ENCODE measurements around the gene FXYD2. TPM values are rescaled to one million over a fixed set of nuclear protein-coding genes. Genes with fewer than 3 reads are reported as not detected.

Gene FXYD2
- total and polyA plus RNA-seq, 2 of the 4 experiments (the other 2 are of a cell fraction) = 0.09 TPM; not detected in 1

DNA sequence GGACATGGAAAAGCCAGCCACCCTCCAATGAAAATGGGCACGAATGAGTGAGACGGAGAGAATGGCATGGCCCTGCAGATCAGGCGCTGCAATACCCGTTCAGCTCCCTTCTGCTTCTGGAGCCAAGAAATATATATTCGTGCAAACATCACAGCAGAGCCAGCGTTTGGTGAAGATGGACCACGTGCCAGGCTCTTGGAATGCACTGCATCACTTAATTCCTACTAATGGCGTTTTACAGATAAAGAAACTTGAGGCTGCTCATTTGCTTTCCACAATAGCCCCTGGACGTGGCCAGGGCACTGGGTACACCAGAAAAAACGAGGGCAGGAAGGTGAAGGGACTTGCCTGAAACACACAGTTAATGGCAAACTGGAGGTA lies 1.6 kb upstream of the FXYD2 start:
- H4K20me1 ChIP-seq (ENCODE audit: insufficient read depth, low read length) = no peaks in the 10 kb centered on the region
- H2BK120ac ChIP-seq (ENCODE audit: low read depth, low read length) = no peak overlapping the region
- H3K4me3 ChIP-seq (ENCODE audit: insufficient read depth, low read depth, low read length) = no peak overlapping the region
- no peak overlapping the region for H3K18ac ChIP-seq (ENCODE audit: low read depth, low read length)
- dilution Hi-C loops (cut with HindIII; ENCODE audit: low sequenced_read_pairs, unreplicated experiment) (no loop called here), intact Hi-C loops (cut with micrococcal nuclease) (no loop called here), in situ Hi-C loops (cut with MboI; ENCODE audit: low sequenced_read_pairs) (no loop called here)
- ChIA-PET POLR2A (ENCODE audit: unreplicated experiment) (no interaction called here), CTCF (no interaction called here)
- no peaks in the 10 kb centered on the region for H3K79me1 ChIP-seq (ENCODE audit: low read depth in 1 of 2, low read length in 2 of 2)
- H3K9ac ChIP-seq (ENCODE audit: low read depth, low read length) = no peak overlapping the region
- H4K91ac ChIP-seq (ENCODE audit: insufficient read depth, low read depth, low read length) = no peak overlapping the region
- H3K4ac ChIP-seq (ENCODE audit: low read depth, low read length) = no peak overlapping the region
- no peak overlapping the region for H3K4me2 ChIP-seq (ENCODE audit: low read depth, low read length)
- H2BK5ac ChIP-seq (ENCODE audit: low read depth, low read length, poor library complexity, severe bottlenecking) = no peak overlapping the region
- TF ChIP-seq, protein P1, sequence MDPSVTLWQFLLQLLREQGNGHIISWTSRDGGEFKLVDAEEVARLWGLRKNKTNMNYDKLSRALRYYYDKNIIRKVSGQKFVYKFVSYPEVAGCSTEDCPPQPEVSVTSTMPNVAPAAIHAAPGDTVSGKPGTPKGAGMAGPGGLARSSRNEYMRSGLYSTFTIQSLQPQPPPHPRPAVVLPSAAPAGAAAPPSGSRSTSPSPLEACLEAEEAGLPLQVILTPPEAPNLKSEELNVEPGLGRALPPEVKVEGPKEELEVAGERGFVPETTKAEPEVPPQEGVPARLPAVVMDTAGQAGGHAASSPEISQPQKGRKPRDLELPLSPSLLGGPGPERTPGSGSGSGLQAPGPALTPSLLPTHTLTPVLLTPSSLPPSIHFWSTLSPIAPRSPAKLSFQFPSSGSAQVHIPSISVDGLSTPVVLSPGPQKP (IDR thresholded peaks at IDR 0.05; ENCODE audit: borderline replicate concordance, low read depth, low read length) = no peak
- no peak for TF ChIP-seq BHLHE40 (IDR thresholded peaks at IDR 0.05; ENCODE audit: low read depth, low read length)
- TF ChIP-seq, protein P2, sequence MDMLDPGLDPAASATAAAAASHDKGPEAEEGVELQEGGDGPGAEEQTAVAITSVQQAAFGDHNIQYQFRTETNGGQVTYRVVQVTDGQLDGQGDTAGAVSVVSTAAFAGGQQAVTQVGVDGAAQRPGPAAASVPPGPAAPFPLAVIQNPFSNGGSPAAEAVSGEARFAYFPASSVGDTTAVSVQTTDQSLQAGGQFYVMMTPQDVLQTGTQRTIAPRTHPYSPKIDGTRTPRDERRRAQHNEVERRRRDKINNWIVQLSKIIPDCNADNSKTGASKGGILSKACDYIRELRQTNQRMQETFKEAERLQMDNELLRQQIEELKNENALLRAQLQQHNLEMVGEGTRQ (IDR thresholded peaks at IDR 0.05; ENCODE audit: low read depth, low read length) = no peak
- no peak for TF ChIP-seq MAFK (IDR thresholded peaks at IDR 0.05; ENCODE audit: low read depth, low read length)
- TF ChIP-seq FOS (IDR thresholded peaks at IDR 0.05; ENCODE audit: low read depth, low read length) = no peak
- TF ChIP-seq RAD21 (IDR thresholded peaks at IDR 0.05; ENCODE audit: low read length) = no peak
- no peak for TF ChIP-seq RCOR1 (IDR thresholded peaks at IDR 0.05; ENCODE audit: insufficient replicate concordance, low read length)
- TF ChIP-seq RFX5 (IDR thresholded peaks at IDR 0.05; ENCODE audit: low read depth, low read length) = no peak
- no peak for TF ChIP-seq MXI1 (IDR thresholded peaks at IDR 0.05; ENCODE audit: borderline replicate concordance, low read depth, low read length)
- TF ChIP-seq CEBPB (IDR thresholded peaks at IDR 0.05; ENCODE audit: low read depth, low read length) = no peak
- TF ChIP-seq NFE2L2 (IDR thresholded peaks at IDR 0.05; ENCODE audit: low read depth, low read length) = no peak
- TF ChIP-seq, protein P3, sequence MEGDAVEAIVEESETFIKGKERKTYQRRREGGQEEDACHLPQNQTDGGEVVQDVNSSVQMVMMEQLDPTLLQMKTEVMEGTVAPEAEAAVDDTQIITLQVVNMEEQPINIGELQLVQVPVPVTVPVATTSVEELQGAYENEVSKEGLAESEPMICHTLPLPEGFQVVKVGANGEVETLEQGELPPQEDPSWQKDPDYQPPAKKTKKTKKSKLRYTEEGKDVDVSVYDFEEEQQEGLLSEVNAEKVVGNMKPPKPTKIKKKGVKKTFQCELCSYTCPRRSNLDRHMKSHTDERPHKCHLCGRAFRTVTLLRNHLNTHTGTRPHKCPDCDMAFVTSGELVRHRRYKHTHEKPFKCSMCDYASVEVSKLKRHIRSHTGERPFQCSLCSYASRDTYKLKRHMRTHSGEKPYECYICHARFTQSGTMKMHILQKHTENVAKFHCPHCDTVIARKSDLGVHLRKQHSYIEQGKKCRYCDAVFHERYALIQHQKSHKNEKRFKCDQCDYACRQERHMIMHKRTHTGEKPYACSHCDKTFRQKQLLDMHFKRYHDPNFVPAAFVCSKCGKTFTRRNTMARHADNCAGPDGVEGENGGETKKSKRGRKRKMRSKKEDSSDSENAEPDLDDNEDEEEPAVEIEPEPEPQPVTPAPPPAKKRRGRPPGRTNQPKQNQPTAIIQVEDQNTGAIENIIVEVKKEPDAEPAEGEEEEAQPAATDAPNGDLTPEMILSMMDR (conservative IDR thresholded peaks at IDR 0.05; ENCODE audit: low read depth, low read length) = no peak
- no peak for TF ChIP-seq CHD1 (IDR thresholded peaks at IDR 0.05; ENCODE audit: low read depth, low read length)
- no peak for TF ChIP-seq MAZ (IDR thresholded peaks at IDR 0.05; ENCODE audit: borderline replicate concordance, low read depth, low read length)
- TF ChIP-seq POLR2A (IDR thresholded peaks at IDR 0.05; ENCODE audit: low read depth, low read length) = no peak
- TF ChIP-seq SMC3 (IDR thresholded peaks at IDR 0.05; ENCODE audit: low read depth, low read length) = no peak
- H2AFZ ChIP-seq (replicated peaks; ENCODE audit: low read length, poor library complexity) = no peak overlapping the region
- no peak overlapping the region for H4K5ac ChIP-seq (ENCODE audit: low read depth, low read length)
- H3K14ac ChIP-seq (replicated peaks; ENCODE audit: low read depth, low read length) = no peak overlapping the region
- peaks cover 10% of the 10 kb centered on the region; the same call in 1 of the 2 replicates for H3K4me1 ChIP-seq (ENCODE audit: control insufficient read depth, insufficient read depth, low read length)
- no peaks in the 10 kb centered on the region for H3K36me3 ChIP-seq (ENCODE audit: control insufficient read depth, insufficient read depth, low read length)
- H4K8ac ChIP-seq (ENCODE audit: low read depth in 2 of 2, low read length in 2 of 2) = no peak overlapping the region
- WGBS, 2 experiments (ENCODE audit: extremely low coverage in 2 of 2, insufficient read length in 1 of 2) = 33% methylated on average over 6 of the region's 10 CpGs; no CpG with 5 or more reads in 1 of the 2 experiments
- no peak overlapping the region for H2AK5ac ChIP-seq (ENCODE audit: low read depth, low read length)
- H3K9me1 ChIP-seq (ENCODE audit: insufficient read depth, low read length) = no peaks in the 10 kb centered on the region
- no peak overlapping the region for H2BK15ac ChIP-seq (ENCODE audit: low read depth, low read length)
- ATAC-seq (ENCODE audit: low read depth) (no peak), DNase-seq (no peak)
- H3K9me3 ChIP-seq (ENCODE audit: control insufficient read depth, insufficient read depth, low read length) = no peaks in the 10 kb centered on the region
- no peak overlapping the region for H3K56ac ChIP-seq (ENCODE audit: extremely low read depth, insufficient read depth, low read length)
- H2AK9ac ChIP-seq (replicated peaks; ENCODE audit: low read depth, low read length, poor library complexity) = no peak overlapping the region
- H3K27ac ChIP-seq (ENCODE audit: insufficient read depth, low read length) = no peak overlapping the region
- no peak overlapping the region for H2BK20ac ChIP-seq (ENCODE audit: low read depth, low read length)
- no TSS peak for BruUV-seq (replicated peaks)
- peaks cover 2% of the 10 kb centered on the region; the same call in 1 of the 2 replicates for H3K27me3 ChIP-seq (ENCODE audit: control insufficient read depth, insufficient read depth, low read length)
- H3K23ac ChIP-seq (ENCODE audit: low read depth, low read length) = no peak overlapping the region

Measured in IMR-90 (cell line).